A673 (cell line): ENCODE measurements around the gene TFIP11. TPM values are rescaled to one million over a fixed set of nuclear protein-coding genes. Genes with fewer than 3 reads are reported as not detected.

Experiments used
- BruUV-seq: library from RNA; stranded (reverse); fragments of 400-500 nt; replicated peaks from 2 replicates; lab custom pipeline; 2021; lab: Mats Ljungman, UMichigan
- CTCF ChIA-PET: fragments of 300-600 bp; sonication (Branson Sonifier 250); formaldehyde crosslinking; loops from one replicate; lab custom pipeline; 2022; ENCODE audit warnings: antibody characterized with exemption; lab: Charles Lee
- POLR2A ChIA-PET: fragments of 300-600 bp; sonication (Branson Sonifier 250); formaldehyde crosslinking; loops from one replicate; lab custom pipeline; 2022; ENCODE audit warnings: antibody characterized with exemption; ENCODE audit not compliant: low non-redundant PET; lab: Charles Lee
- DNase-seq: peaks from one replicate; pipeline ENCODE4 v3.0.0-alpha.2; 2015; ENCODE audit warnings: low spot score
- H3K27ac ChIP-seq: fragments of 200-600 bp; sonication (generic); 2 replicates; pipeline ENCODE4 v1.5.1; 2016; ENCODE audit warnings: mixed run types, low read depth, mild to moderate bottlenecking, mixed read lengths, antibody characterized with exemption, low read length; ENCODE audit not compliant: poor library complexity, severe bottlenecking
- H3K27me3 ChIP-seq: fragments of 200-600 bp; sonication (generic); replicated peaks from 2 replicates; pipeline ENCODE4 v1.6.1; 2017; ENCODE audit warnings: mixed run types, low read depth, mild to moderate bottlenecking, mixed read lengths, antibody characterized with exemption, low read length; ENCODE audit not compliant: insufficient read depth, poor library complexity
- H3K36me3 ChIP-seq: fragments of 200-600 bp; sonication (generic); 2 replicates; pipeline ENCODE4 v1.6.1; 2016; ENCODE audit warnings: mixed run types, mild to moderate bottlenecking, mixed read lengths, antibody characterized with exemption, low read length; ENCODE audit not compliant: insufficient read depth, poor library complexity, severe bottlenecking
- H3K4me1 ChIP-seq: fragments of 200-600 bp; sonication (generic); 2 replicates; pipeline ENCODE4 v1.6.1; 2017; ENCODE audit warnings: mixed run types, mild to moderate bottlenecking, mixed read lengths, antibody characterized with exemption, low read length; ENCODE audit not compliant: insufficient read depth, poor library complexity, severe bottlenecking
- H3K4me3 ChIP-seq: fragments of 200-600 bp; sonication (generic); 2 replicates; pipeline ENCODE4 v1.5.1; 2016; ENCODE audit warnings: low read depth, mixed run types, mild to moderate bottlenecking, mixed read lengths, low read length; ENCODE audit not compliant: poor library complexity, severe bottlenecking
- H3K9me3 ChIP-seq: fragments of 200-600 bp; sonication (generic); 2 replicates; pipeline ENCODE4 v1.6.1; 2016; ENCODE audit warnings: mixed run types, low read depth, mild to moderate bottlenecking, mixed read lengths, antibody characterized with exemption, low read length; ENCODE audit not compliant: poor library complexity, severe bottlenecking
- EZH2 ChIP-seq: fragments of 200-600 bp; sonication (generic); IDR thresholded peaks from 2 replicates; pipeline ENCODE4 v1.6.1; 2017; ENCODE audit warnings: borderline replicate concordance, low read depth, mild to moderate bottlenecking, mixed read lengths, antibody characterized with exemption, low read length; ENCODE audit not compliant: poor library complexity, severe bottlenecking
- intact Hi-C: fragments of 100-400 bp; cut with micrococcal nuclease; formaldehyde crosslinking; loops from one replicate; pipeline ENCODE4 v1.10.0; 2022; ENCODE audit not compliant: unreplicated experiment
- total RNA-seq: library from RNA; stranded (reverse); gene quantifications from 2 replicates; pipeline ENCODE4 v1.2.3, GENCODE V29; 2021
- TF ChIP-seq, protein P1 (sequence below): fragments of 300-800, 200-600 bp; sonication (generic); conservative IDR thresholded peaks from 2 replicates; pipeline ENCODE4 v1.5.1; 2017; ENCODE audit warnings: low read depth, mild to moderate bottlenecking, antibody characterized with exemption, low read length, moderate library complexity, mixed read lengths

The TFIP11 gene
- total RNA-seq, 1 experiment from 2014 or later, result 46.4 TPM

DNA sequence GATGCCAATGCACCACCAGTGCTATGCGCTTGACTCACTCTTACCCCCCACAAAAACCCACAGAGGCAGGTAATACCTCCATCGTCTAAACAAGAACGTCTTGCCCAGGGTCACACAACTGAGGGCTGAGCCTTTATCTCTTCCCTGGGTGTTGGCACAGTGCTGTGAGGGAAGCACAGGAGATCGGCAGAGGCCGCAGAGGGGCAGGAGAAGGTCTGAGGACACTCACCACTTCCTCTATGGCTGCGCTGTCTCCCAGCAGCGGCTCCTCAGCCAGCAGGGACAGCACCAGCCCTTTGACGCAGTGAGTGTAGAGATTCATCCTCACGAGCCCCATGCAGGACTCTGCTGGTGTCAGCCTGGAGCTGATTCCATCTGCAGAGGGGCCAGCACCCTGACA is 48.6 kb downstream of the TFIP11 start:
- Histone ChIP-seq H3K36me3 (peaks cover 73% of the 10 kb centered on the region), H3K4me1 (no peaks in the 10 kb centered on the region), H3K27ac (no peak overlapping the region), H3K4me3 (no peak overlapping the region), H3K27me3 (no peaks in the 10 kb centered on the region), H3K9me3 (no peaks in the 10 kb centered on the region)
- TF ChIP-seq, protein P1, sequence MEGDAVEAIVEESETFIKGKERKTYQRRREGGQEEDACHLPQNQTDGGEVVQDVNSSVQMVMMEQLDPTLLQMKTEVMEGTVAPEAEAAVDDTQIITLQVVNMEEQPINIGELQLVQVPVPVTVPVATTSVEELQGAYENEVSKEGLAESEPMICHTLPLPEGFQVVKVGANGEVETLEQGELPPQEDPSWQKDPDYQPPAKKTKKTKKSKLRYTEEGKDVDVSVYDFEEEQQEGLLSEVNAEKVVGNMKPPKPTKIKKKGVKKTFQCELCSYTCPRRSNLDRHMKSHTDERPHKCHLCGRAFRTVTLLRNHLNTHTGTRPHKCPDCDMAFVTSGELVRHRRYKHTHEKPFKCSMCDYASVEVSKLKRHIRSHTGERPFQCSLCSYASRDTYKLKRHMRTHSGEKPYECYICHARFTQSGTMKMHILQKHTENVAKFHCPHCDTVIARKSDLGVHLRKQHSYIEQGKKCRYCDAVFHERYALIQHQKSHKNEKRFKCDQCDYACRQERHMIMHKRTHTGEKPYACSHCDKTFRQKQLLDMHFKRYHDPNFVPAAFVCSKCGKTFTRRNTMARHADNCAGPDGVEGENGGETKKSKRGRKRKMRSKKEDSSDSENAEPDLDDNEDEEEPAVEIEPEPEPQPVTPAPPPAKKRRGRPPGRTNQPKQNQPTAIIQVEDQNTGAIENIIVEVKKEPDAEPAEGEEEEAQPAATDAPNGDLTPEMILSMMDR, result no peak
- TF ChIP-seq EZH2, result no peak
- POLR2A ChIA-PET, result no interaction called here
- no TSS peak for BruUV-seq
- intact Hi-C loops, result no loop called here
- CTCF ChIA-PET, result no interaction called here
- DNase-seq, result no peak

DNA sequence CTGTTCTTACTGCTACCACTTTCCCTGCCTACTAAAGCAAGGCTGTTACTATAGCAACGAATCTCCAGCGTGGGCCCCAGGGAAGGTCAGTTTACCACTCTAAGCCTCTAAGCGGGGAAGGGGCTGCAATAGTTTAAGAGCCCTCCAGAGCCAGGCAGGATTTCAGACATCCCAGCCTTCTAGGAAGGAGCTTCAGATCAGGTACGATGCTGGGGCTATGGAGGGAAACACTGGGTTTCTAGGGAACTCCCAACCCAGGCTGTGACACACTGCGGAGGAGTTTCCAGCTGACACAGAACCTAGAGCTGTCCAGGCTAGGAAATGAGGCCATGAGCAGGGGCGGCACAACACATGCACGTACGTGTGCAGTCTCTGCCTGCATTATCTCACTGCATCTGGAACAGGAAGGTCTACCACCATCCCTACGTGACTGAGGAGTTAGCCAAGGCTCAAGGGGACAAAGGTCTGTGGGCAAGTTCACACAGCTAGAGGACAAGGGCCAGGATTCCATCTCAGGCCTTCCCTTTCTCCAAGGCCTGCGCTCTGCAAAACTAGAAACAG is 49.1 kb downstream of the TFIP11 start:
- no TSS peak for BruUV-seq
- no peaks in the 10 kb centered on the region for H3K27me3 ChIP-seq
- CTCF ChIA-PET, result interaction anchor here (0.6 to 3.2 kb wide), 2 partner anchors 71 to 99 kb away, joined by 11 to 13 read pairs; no protein-coding TSS in a partner anchor
- POLR2A ChIA-PET, result no interaction called here
- H3K36me3 ChIP-seq, result peaks cover 71% of the 10 kb centered on the region
- intact Hi-C loops, result no loop called here
- no peak overlapping the region for H3K27ac ChIP-seq
- H3K4me3 ChIP-seq, result no peak overlapping the region
- TF ChIP-seq, protein P1, result no peak
- TF ChIP-seq EZH2, result no peak
- DNase-seq, result no peak
- no peaks in the 10 kb centered on the region for H3K4me1 ChIP-seq
- no peaks in the 10 kb centered on the region for H3K9me3 ChIP-seq

DNA sequence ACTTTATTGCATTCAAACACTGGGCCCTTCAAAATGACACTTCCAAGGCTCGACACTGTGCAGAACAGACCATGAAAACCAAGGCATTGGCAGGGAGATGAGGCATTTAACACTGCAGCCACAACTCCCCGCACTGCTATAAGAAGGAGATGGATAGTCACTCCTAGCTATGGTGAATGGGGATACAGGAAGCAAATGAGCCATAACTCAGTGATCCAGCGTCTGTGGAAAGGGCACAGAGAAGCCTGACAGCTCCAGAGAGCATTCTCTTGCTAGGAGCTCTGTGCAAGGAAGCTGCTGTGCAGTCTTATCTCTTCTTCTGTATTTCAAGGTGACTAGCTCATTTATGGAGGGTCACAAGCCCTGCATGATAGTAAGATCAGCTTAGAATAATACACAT is 49.6 kb downstream of the TFIP11 start:
- Histone ChIP-seq H3K36me3 (peaks cover 73% of the 10 kb centered on the region), H3K4me3 (no peak overlapping the region), H3K27me3 (no peaks in the 10 kb centered on the region), H3K9me3 (no peaks in the 10 kb centered on the region), H3K4me1 (no peaks in the 10 kb centered on the region), H3K27ac (no peak overlapping the region)
- ChIA-PET POLR2A (no interaction called here), CTCF (interaction anchor here (0.6 to 3.2 kb wide), 2 partner anchors 21 to 98 kb away, joined by 4 to 13 read pairs; no protein-coding TSS in a partner anchor)
- no peak for TF ChIP-seq EZH2
- TF ChIP-seq, protein P1, result no peak
- no peak for DNase-seq
- BruUV-seq, result no TSS peak
- intact Hi-C loops, result no loop called here
